SJSA1 (cell line): ENCODE data around the gene FANCD2. TPM values are rescaled to one million over a fixed set of nuclear protein-coding genes. Genes with fewer than 3 reads are reported as not detected.
A peak's percentile ranks its signal among the peaks of the same experiment; 100 is the strongest.
"Not testable (repeated sequence)": the region's sequence is repeated elsewhere in the genome, so short reads cannot be mapped to it uniquely, and the experiment has no call there.

Source experiments
- DNase-seq, 2 experiments: peaks; one replicate each; pipeline ENCODE4 v3.0.0-alpha.2; 2015 to 2020; ENCODE audit warnings: low spot score in 2 of 2, low read depth in 1 of 2
- H3K27ac ChIP-seq: fragments of 250-450 bp; sonication (Bioruptor Pico); 2 replicates; pipeline ENCODE4 v1.5.1; 2020; ENCODE audit warnings: mild to moderate bottlenecking, moderate library complexity
- H3K27me3 ChIP-seq: fragments of 250-450 bp; sonication (Bioruptor Pico); replicated peaks from 2 replicates; pipeline ENCODE4 v1.5.1; 2020; ENCODE audit warnings: mild to moderate bottlenecking, moderate library complexity
- H3K36me3 ChIP-seq: fragments of 250-450 bp; sonication (Bioruptor Pico); 2 replicates; pipeline ENCODE4 v1.5.1; 2020; ENCODE audit warnings: mild to moderate bottlenecking
- H3K4me1 ChIP-seq: fragments of 250-450 bp; sonication (Bioruptor Pico); replicated peaks from 2 replicates; pipeline ENCODE4 v1.6.1; 2021; ENCODE audit warnings: mild to moderate bottlenecking
- H3K4me3 ChIP-seq: fragments of 250-450 bp; sonication (Bioruptor Pico); 2 replicates; pipeline ENCODE4 v1.5.1; 2020; ENCODE audit warnings: mild to moderate bottlenecking
- H3K9me3 ChIP-seq: fragments of 250-450 bp; sonication (Bioruptor Pico); replicated peaks from 2 replicates; pipeline ENCODE4 v1.5.1; 2020; ENCODE audit warnings: mild to moderate bottlenecking
- total RNA-seq: library from RNA; depleted of rRNA; stranded (reverse); fragments of >200 nt; shearing (Covaris generic); gene quantifications from 2 replicates; pipeline ENCODE4 v1.2.3, GENCODE V29; 2014

Gene FANCD2
- total RNA-seq, 1 experiment from 2014 or later: 36.7 TPM

DNA sequence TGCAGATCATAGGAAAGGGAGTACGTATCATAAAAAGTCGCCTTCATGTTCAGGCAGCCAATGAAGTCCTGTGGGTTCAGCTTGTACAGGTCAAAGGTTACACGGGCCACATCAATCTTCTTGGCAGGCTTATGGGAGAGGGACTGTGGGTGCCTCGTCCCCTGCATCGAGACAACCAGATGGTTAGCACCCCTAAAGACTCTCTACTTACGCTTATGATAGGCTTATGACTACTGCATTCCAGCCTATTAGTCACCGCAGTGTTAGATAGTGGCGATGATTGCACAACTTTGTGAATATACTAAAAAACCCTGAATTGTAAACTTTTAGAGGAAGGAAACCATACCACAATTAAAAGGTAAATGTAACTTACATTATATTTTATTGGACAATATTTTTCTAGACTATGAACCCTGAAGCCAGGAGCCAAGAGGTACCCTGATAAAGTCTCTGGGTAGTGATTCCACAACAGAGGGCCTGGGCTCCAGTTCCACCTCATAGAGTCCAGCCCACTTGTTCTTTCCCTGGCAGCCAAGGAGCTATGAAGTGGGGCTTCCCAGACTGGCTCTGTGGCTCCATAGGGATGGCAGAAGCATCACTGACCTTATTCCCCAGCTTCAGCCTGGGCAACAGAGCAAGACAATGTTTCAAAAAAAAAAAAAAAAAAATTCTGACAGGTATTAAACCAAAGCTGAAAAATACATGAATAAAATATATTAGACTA lies 2.5 kb upstream of the FANCD2 start:
- H3K27me3 ChIP-seq: no peaks in the 10 kb centered on the region
- no peak overlapping the region for H3K4me3 ChIP-seq
- H3K4me1 ChIP-seq: peaks cover 20% of the 10 kb centered on the region
- DNase-seq: no peak
- H3K9me3 ChIP-seq: no peaks in the 10 kb centered on the region
- H3K27ac ChIP-seq: peak overlapping the region; percentile 28; the same call in 1 of the 2 replicates
- peaks cover 37% of the 10 kb centered on the region for H3K36me3 ChIP-seq

DNA sequence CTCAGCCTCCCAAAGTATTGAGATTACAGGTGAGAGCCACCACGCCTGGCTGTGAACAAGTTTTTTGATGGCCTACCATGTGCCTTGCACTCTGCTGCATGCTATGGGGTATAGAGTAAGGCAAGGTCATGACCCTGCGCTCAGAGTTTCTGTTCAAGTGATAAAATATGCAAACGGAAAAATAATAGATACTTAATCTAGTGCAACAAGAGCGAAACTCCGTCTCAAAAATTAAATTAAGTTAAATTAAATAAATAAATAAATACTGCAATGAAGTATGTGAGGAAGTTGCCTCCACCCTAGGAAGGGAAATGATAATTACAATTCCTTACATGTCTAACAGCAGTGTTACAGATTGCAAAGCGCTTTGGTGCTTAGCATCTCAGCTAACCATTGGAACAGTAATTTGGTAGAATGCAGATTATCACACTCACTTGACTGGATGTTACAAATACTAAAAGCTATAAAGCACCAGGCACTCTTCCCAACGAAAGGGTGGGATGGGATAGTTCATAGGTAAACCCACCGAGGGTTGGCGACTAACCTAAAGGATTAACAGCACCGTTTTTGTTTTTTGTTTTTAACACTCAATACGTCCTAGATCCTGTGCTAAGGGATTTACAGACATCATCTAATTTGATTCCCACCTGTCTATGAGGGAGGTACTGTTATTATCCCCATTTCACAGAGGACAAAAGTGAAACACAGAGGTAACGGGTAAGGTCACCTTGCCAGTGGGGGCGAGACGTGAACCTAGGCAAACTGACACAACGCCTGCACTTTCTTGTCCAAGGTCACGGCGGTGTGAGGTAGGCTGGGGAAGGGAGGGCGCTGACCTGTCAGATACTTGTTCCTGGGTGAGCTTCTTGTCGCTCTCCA lies 793 bp upstream of the FANCD2 start:
- H3K36me3 ChIP-seq: peaks cover 33% of the 10 kb centered on the region
- H3K4me3 ChIP-seq: peak overlapping the region; percentile 70
- H3K9me3 ChIP-seq: no peaks in the 10 kb centered on the region
- H3K4me1 ChIP-seq: peaks cover 15% of the 10 kb centered on the region
- no peaks in the 10 kb centered on the region for H3K27me3 ChIP-seq
- no peak for DNase-seq
- no peak overlapping the region; the same call in 1 of the 2 replicates for H3K27ac ChIP-seq

DNA sequence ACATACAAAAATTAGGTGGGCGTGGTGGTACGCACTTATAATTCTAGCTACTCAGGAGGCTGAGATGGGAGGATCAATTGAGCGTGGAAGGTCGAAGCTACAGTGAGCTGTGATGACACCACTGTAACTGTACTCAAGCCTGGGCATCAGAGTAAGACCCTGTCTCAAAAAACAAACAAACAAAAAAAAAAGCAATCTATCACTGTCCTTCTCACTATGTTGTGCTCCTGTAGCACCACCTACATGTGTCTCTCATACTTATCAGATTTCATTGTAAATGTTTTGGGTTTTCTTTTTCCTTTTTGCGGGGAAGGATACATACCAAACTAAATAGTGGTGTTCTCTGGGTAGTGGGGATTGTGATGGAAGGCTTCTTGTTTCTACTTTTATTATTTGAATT lies 14.8 kb downstream of the FANCD2 start:
- Histone ChIP-seq H3K36me3 (peaks cover 26% of the 10 kb centered on the region), H3K4me1 (no peaks in the 10 kb centered on the region), H3K4me3 (no peak overlapping the region), H3K27ac (no peak overlapping the region), H3K27me3 (no peaks in the 10 kb centered on the region), H3K9me3 (no peaks in the 10 kb centered on the region)
- DNase-seq: no peak

DNA sequence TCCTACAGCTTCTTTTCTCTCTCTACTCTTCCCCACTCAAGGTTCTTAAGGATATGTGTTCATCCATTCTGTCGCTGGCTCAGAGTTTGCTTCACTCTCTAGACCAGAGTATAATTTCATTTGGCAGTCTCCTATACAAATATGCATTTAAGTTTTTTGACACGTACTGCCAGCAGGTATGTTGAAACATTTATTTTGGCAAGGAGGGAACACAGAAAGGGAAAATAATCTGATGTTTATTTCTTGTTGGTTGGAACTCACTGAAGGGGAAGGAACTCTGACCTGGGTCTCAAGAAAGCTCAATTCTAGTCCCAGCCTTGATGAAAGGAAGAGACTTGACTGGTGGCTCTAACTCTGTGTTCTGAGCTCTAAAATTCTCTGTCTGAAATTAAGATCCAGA lies 21.6 kb downstream of the FANCD2 start:
- no peak overlapping the region for H3K4me3 ChIP-seq
- no peaks in the 10 kb centered on the region for H3K4me1 ChIP-seq
- H3K27me3 ChIP-seq: no peaks in the 10 kb centered on the region
- H3K27ac ChIP-seq: no peak overlapping the region
- DNase-seq: no peak
- peaks cover 8% of the 10 kb centered on the region for H3K36me3 ChIP-seq
- no peaks in the 10 kb centered on the region for H3K9me3 ChIP-seq

DNA sequence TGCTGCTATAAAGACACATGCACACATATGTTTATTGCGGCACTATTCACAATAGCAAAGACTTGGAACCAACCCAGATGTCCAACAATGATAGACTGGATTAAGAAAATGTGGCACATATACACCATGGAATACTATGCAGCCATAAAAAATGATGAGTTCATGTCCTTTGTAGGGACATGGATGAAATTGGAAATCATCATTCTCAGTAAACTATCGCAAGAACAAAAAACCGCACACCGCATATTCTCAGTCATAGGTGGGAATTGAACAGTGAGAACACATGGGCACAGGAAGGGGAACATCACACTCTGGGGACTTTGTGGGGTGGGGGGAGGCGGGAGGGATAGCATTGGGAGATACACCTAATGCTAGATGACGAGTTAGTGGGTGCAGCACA lies 26.8 kb downstream of the FANCD2 start:
- DNase-seq, H3K4me3 ChIP-seq, H3K4me1 ChIP-seq, H3K27me3 ChIP-seq, H3K27ac ChIP-seq, H3K9me3 ChIP-seq, H3K36me3 ChIP-seq: not testable (repeated sequence)

DNA sequence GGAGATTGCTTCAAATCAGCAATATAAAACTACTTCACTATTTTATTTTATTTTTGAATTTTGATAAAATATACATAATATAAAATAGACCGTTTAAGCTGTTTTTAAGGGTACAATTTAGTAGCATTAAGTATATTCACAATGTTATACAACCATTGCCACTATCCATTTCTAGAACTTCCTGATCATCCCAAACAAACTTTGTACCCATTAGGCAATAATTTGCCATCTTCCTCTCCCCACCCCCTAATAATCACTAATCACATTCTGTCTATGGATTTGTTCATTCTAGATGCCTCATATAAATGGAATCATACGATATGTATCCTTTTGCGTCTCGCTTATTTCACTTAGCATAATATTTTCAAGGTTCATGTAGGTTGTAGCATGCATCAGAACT lies 28.9 kb downstream of the FANCD2 start:
- no peaks in the 10 kb centered on the region for H3K9me3 ChIP-seq
- no peak for DNase-seq
- no peak overlapping the region for H3K4me3 ChIP-seq
- no peak overlapping the region for H3K27ac ChIP-seq
- peaks cover 3% of the 10 kb centered on the region; the same call in 1 of the 2 replicates for H3K36me3 ChIP-seq
- no peaks in the 10 kb centered on the region for H3K4me1 ChIP-seq
- no peaks in the 10 kb centered on the region for H3K27me3 ChIP-seq

DNA sequence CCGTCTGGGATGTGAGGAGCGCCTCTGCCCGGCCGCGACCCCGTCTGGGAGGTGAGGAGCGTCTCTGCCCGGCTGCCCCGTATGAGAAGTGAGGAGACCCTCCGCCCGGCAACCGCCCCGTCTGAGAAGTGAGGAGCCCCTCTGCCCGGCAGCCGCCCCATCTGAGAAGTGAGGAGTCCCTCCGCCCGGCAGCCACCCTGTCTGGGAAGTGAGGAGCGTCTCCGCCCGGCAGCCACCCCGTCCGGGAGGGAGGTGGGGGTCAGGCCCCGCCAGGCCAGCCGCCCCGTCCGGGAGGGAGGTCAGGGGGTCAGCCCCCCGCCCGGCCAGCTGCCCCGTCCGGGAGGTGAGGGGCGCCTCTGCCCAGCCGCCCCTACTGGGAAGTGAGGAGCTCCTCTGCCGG lies 43.8 kb downstream of the FANCD2 start:
- H3K4me1 ChIP-seq, H3K27me3 ChIP-seq, DNase-seq, H3K9me3 ChIP-seq, H3K4me3 ChIP-seq, H3K27ac ChIP-seq: not testable (repeated sequence)
- H3K36me3 ChIP-seq: peaks cover 14% of the 10 kb centered on the region

DNA sequence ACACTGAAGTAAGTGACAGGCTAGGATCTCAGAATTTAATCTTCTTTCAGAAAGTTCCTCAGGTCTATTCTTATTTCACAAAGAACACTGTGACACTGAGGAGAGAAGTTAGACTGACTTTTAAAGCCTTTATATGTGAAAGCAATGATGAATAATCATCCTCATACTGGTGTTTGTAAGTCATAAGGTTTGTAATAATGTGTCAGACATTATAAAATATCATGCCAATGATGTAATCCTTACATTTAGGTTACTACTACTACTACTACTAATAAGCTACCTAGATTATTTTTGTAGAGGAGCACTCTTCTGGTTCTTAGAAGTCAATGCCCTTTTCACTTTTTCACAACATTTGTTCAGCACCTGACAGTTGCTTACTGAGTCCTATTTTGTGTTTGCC lies 48.4 kb downstream of the FANCD2 start:
- Histone ChIP-seq H3K27ac (no peak overlapping the region), H3K4me1 (no peaks in the 10 kb centered on the region), H3K9me3 (no peaks in the 10 kb centered on the region), H3K36me3 (peaks cover 12% of the 10 kb centered on the region; the same call in 1 of the 2 replicates), H3K27me3 (no peaks in the 10 kb centered on the region), H3K4me3 (no peak overlapping the region)
- no peak for DNase-seq

DNA sequence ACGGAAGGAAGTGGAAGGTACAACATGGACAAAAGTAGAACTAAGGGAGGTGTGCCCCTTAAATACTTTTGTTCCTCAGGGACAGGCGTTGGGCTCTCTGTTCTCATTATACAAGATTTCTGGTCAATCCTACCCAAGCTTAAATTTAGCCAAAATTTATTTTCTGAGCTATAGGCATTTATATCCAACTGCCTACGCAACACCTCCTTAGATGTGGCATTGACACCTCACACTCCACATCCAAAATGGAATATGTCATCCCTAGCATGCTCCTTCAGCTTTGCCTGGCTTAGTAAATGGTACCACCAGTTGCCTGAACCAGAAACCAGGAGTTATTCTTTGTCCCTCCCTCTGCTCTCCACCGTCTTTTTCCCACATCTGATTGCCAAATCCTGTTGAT lies 55.6 kb downstream of the FANCD2 start:
- DNase-seq: no peak
- Histone ChIP-seq H3K9me3 (no peaks in the 10 kb centered on the region), H3K27me3 (no peaks in the 10 kb centered on the region), H3K4me1 (no peaks in the 10 kb centered on the region), H3K4me3 (no peak overlapping the region), H3K36me3 (peaks cover 47% of the 10 kb centered on the region), H3K27ac (no peak overlapping the region)

DNA sequence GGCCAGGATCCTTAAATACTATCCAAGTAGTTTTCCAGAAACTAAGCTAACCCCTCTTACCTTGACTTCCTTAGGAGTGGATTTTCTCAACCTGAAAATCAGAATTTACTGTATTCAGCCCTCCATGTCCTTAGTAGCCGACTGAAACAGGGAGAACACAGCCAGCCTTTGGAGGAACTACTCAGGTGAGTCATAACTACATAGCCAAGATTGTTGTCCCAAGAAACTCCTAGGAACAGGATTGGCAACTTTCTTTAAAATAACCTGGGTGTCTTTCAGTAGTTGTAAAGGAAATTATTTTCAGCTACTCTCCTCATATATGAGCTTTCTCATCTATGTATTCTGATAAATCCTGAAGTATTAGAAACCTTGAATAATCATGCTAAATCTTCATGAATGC lies 59.5 kb downstream of the FANCD2 start:
- H3K4me3 ChIP-seq: no peak overlapping the region
- no peaks in the 10 kb centered on the region for H3K4me1 ChIP-seq
- no peak overlapping the region for H3K27ac ChIP-seq
- peaks cover 59% of the 10 kb centered on the region for H3K36me3 ChIP-seq
- no peak for DNase-seq
- no peaks in the 10 kb centered on the region for H3K27me3 ChIP-seq
- no peaks in the 10 kb centered on the region for H3K9me3 ChIP-seq

DNA sequence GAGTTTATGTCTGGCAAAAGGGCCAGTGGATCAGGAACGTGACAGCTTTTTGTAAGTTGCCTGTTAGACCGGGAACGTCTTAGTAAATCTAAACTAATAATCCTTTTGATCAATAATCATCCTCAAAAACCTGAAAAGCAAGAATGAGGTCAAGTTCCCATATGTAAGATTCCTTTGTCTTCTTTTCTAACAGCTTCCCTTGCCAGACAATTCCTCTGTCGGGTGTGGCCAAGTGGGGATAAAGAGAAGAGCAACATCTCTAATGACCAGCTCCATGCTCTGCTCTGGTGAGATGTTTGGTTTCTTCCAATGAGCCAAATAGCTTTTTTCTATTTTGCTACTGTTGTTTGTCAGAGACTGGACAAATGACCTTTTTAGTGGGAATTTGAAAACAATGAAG lies 62.0 kb downstream of the FANCD2 start:
- DNase-seq: no peak

DNA sequence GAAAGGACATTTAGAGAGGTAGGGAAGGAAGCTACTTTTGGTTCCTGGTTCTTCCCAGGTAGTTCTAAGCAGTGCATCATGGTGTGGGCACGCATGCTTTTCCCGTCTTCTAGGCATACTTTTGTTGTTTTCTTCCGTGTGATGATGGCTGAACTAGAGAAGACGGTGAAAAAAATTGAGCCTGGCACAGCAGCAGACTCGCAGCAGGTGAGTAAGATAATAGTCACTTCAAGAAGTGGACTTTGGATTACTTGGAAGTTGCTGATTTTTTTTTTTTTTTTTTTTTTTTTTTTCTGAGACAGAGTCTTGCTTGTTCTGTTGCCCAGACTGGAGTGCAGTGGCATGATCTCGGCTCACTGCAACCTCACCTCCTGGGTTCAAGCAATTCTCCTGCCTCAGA lies 63.9 kb downstream of the FANCD2 start:
- no peak overlapping the region for H3K27ac ChIP-seq
- DNase-seq: no peak
- H3K4me1 ChIP-seq: no peaks in the 10 kb centered on the region
- H3K4me3 ChIP-seq: no peak overlapping the region
- no peaks in the 10 kb centered on the region for H3K9me3 ChIP-seq
- H3K27me3 ChIP-seq: no peaks in the 10 kb centered on the region
- peaks cover 43% of the 10 kb centered on the region for H3K36me3 ChIP-seq

More for the DNA sequence above, 62.0 kb downstream of the FANCD2 start:
- Histone ChIP-seq H3K27ac (no peak overlapping the region), H3K4me3 (no peak overlapping the region), H3K9me3 (no peaks in the 10 kb centered on the region), H3K36me3 (peaks cover 46% of the 10 kb centered on the region), H3K27me3 (no peaks in the 10 kb centered on the region), H3K4me1 (no peaks in the 10 kb centered on the region)

DNA sequence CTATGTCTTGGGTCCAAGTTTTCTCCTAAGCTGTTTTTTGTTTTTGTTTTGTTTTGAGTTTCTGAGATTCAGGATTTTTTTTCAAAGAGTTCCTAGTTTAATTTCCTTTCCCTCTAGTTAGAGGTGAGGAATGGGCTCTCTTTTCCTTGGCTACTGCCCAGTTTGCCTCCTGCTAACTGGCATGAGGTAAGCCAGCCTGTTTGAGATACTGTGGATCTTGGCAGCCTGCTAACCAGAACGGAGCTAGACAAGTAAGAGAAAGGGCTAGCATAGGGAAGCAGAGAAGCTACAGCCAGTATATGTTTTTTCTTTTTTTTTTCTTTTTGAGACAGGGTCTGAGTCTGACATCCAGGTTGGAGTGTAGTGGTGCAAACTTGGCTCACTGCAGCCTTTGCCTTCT lies 64.5 kb downstream of the FANCD2 start:
- H3K9me3 ChIP-seq, H3K4me1 ChIP-seq, H3K27ac ChIP-seq, DNase-seq, H3K4me3 ChIP-seq, H3K27me3 ChIP-seq: not testable (repeated sequence)
- H3K36me3 ChIP-seq: peaks cover 43% of the 10 kb centered on the region

DNA sequence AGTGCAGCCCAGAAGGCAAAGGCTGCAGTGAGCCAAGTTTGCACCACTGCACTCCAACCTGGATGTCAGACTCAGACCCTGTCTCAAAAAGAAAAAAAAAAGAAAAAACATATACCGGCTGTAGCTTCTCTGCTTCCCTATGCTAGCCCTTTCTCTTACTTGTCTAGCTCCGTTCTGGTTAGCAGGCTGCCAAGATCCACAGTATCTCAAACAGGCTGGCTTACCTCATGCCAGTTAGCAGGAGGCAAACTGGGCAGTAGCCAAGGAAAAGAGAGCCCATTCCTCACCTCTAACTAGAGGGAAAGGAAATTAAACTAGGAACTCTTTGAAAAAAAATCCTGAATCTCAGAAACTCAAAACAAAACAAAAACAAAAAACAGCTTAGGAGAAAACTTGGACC lies 65.2 kb downstream of the FANCD2 start:
- H3K27me3 ChIP-seq, H3K9me3 ChIP-seq, H3K4me3 ChIP-seq, DNase-seq, H3K27ac ChIP-seq, H3K4me1 ChIP-seq: not testable (repeated sequence)
- peaks cover 44% of the 10 kb centered on the region for H3K36me3 ChIP-seq
